ENCODE measurements around the gene ZSCAN4.

- TF ChIP-seq CTCF (conservative IDR thresholded peaks at IDR 0.05; ENCODE audit: low read depth, low read length) = no peak
- TF ChIP-seq EZH2 (IDR thresholded peaks at IDR 0.05; ENCODE audit: low read length, unreplicated experiment) = no peak
Measured at GRCh38 chr19:57686727-57687126, 18.0 kb downstream of the ZSCAN4 start.

Measured in PC-3 (cell line).